GM18868 (cell line): ENCODE measurements around the gene RNF175.
"Not testable (repeated sequence)": the region's sequence is repeated elsewhere in the genome, so short reads cannot be mapped to it uniquely, and the experiment has no call there.

ENCODE experiments used
- ATAC-seq: cut with Tn5 transposase; IDR thresholded peaks from one replicate; pipeline ENCODE4 v1.9.1; 2021; ENCODE audit warnings: mild to moderate bottlenecking, moderate library complexity; ENCODE audit not compliant: unreplicated experiment

The RNF175 gene

GRCh38 chr4:153684971-153685371, 74.9 kb downstream of the RNF175 start:
- peak; percentile 20 for ATAC-seq

DNA sequence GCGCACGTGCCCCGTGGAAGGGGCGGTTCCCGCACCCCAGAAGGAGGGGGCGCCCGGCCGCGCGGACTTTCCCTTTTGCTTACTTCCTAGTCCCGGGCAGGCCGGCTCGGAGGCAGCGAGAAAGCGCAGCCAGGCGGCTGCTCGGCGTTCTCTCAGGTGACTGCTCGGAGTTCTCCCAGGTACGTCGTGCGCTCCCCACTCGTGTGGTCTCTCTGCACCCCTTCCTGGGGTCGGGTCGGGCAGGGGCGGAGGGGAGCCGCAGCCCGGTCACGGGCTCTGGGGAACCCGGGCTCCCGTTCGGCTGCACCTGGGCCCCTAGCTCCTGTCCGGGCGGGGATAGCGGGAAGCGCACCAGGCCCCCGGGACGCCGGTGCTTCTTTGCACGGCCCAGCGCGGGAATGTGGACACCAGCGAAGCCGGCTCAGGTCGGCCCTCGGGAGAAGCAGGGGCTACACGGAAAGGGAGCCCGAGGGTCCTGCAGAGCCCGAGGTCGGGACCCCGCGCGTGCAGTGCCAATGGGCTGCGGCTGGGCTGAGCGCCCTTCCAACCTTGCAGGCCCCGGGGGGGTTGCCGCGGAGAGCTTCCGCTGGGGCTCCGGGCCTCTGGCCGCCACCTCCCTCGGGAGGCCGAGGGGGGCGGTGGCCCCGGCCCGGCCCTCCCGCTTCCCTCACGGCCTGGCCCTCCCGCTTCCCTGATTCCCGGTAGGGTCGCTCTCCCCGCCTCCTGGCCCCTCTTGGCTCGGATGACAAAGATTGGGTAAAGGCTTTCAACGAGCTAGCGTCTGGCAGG, 75.4 kb downstream of the RNF175 start, which contains the start of gene TLR2:
Gene TLR2, plus strand, starts transcription at position 99 of the 789 bp plus-strand sequence. CDS start 18,628 bp downstream, outside the sequence.
- ATAC-seq: peak; percentile 98

GRCh38 chr4:153683763-153684181, 76.1 kb downstream of the RNF175 start:
- no peak for ATAC-seq

DNA sequence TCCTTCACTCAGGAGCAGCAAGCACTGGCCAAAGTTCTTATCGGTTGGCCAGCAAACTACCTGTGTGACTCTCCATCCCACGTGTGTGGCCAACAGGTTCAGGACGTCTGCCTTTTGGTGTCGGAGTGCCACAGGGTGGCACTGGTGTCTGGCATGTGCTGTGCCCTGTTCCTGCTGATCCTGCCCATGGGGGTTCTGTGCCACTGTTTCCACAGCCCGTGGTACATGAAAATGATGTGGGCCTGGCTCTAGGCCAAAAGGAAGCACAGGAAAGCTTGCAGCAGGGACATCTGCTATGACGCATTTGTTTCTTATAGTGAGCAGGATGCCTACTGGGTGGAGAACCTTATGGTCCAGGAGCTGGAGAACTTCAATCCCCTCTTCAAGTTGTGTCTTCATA, 80.3 kb downstream of the RNF175 start:
- ATAC-seq: no peak

DNA sequence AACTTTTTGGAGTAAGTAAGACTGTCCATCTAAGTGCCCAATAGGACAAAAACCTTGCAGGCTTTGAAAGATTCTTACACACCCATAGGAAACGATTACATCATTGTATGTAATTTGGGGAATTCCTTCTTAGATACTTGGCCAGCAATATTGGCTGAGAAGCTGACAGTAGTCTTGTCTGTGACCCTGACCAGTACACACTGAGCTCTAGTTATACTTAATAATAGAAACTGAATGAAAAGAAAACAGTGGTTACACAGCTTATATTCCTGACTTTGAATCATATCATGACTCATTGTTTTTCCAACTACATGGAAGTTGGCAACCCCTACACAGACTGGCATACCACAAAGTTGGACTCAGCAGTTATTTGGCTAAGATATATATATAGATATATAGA, 82.8 kb downstream of the RNF175 start:
- no peak for ATAC-seq

GRCh38 chr4:153676486-153676885, 83.3 kb downstream of the RNF175 start:
- no peak for ATAC-seq

- ATAC-seq: no peak
These were observed 90.0 kb downstream of the RNF175 start for GRCh38 chr4:153669838-153670237.

GRCh38 chr4:153668647-153669046, 91.2 kb downstream of the RNF175 start:
- no peak for ATAC-seq

- ATAC-seq: not testable (repeated sequence)
These were observed 93.3 kb downstream of the RNF175 start for GRCh38 chr4:153666505-153666904.

GRCh38 chr4:153663667-153664066, 96.2 kb downstream of the RNF175 start:
- no peak for ATAC-seq

- ATAC-seq: no peak
These were observed 97.9 kb downstream of the RNF175 start for GRCh38 chr4:153661908-153662307.

GRCh38 chr4:153661215-153661822, 98.5 kb downstream of the RNF175 start:
- no peak for ATAC-seq
